ENCODE measurements around the gene LAIR2.

GRCh38 chr19:54459282-54460229 lies 43.1 kb upstream of the LAIR2 start:
- TF ChIP-seq EP300 (IDR thresholded peaks at IDR 0.05) = no peak
- no peak for TF ChIP-seq POLR2A (IDR thresholded peaks at IDR 0.05)
